H1 (cell line): ENCODE data around the gene ERICH6. TPM values are rescaled to one million over a fixed set of nuclear protein-coding genes. Genes with fewer than 3 reads are reported as not detected.

ENCODE experiments used
- CTCF ChIA-PET: fragments of 300-600 bp; sonication (Branson Sonifier 250); formaldehyde crosslinking; loops from one replicate; lab custom pipeline; 2021; ENCODE audit not compliant: partially characterized antibody; lab: Charles Lee
- POLR2A ChIA-PET: fragments of 300-600 bp; sonication (Branson Sonifier 250); formaldehyde crosslinking; loops from one replicate; lab custom pipeline; 2021; ENCODE audit warnings: inconsistent platforms; ENCODE audit not compliant: partially characterized antibody; lab: Charles Lee
- DNase-seq, 2 experiments: peaks; one replicate each; pipeline versions ENCODE4 v3.0.0 to v3.0.0-alpha.2; 2010 to 2022; ENCODE audit warnings: low spot score in 2 of 2, low read depth in 1 of 2, mixed read lengths in 1 of 2
- FAIRE-seq: peaks from 2 replicates; lab custom pipeline; 2011; peaks lifted over from hg19 to GRCh38; lab: Jason Lieb, UNC
- H2AFZ ChIP-seq: 2 replicates; pipeline ENCODE4 v1.8.1; 2012; ENCODE audit warnings: low read length, inconsistent platforms
- H2AK5ac ChIP-seq: 2 replicates; pipeline ENCODE4 v1.6.1; 2013; ENCODE audit warnings: low read depth, low read length
- H2BK120ac ChIP-seq: replicated peaks from 2 replicates; pipeline ENCODE3; 2013; ENCODE audit warnings: low read depth, low read length, inconsistent platforms
- H2BK12ac ChIP-seq: 2 replicates; pipeline ENCODE4 v1.6.1; 2013; ENCODE audit warnings: low read depth, low read length
- H2BK15ac ChIP-seq: 2 replicates; pipeline ENCODE4 v1.6.1; 2013; ENCODE audit warnings: low read length
- H2BK20ac ChIP-seq: 2 replicates; pipeline ENCODE4 v1.6.1; 2013; ENCODE audit warnings: low read length
- H2BK5ac ChIP-seq: 2 replicates; pipeline ENCODE4 v1.6.1; 2013; ENCODE audit warnings: low read depth, low read length
- H3K14ac ChIP-seq: 2 replicates; pipeline ENCODE4 v1.6.1; 2013; ENCODE audit warnings: inconsistent platforms; ENCODE audit not compliant: insufficient read length
- H3K18ac ChIP-seq: 2 replicates; pipeline ENCODE4 v1.6.1; 2013; ENCODE audit warnings: low read length; ENCODE audit errors: extremely low read depth
- H3K23ac ChIP-seq: 2 replicates; pipeline ENCODE4 v1.6.1; 2013; ENCODE audit warnings: inconsistent platforms; ENCODE audit not compliant: insufficient read length
- H3K23me2 ChIP-seq: 2 replicates; pipeline ENCODE4 v1.6.1; 2013; ENCODE audit warnings: low read depth, low read length
- H3K27ac ChIP-seq: 2 replicates; pipeline ENCODE4 v1.6.1; 2011; ENCODE audit warnings: low read depth, low read length, inconsistent platforms
- H3K27me3 ChIP-seq, 4 experiments: replicated peaks in 1 of 4; 1 replicate in 1 of 4; 2 replicates in 3 of 4; pipeline versions ENCODE4 v1.6.1 to v1.8.1; 2011 to 2013; ENCODE audit warnings: low read length in 3 of 4, mild to moderate bottlenecking in 3 of 4, inconsistent platforms in 2 of 4, mixed read lengths in 2 of 4, moderate library complexity in 1 of 4; ENCODE audit not compliant: control insufficient read depth in 3 of 4, insufficient read depth in 3 of 4; ENCODE audit errors: extremely low read depth in 1 of 4
- H3K36me3 ChIP-seq, 4 experiments: 2 replicates each; pipeline versions ENCODE4 v1.6.1 to v1.8.1; 2011 to 2013; ENCODE audit warnings: mild to moderate bottlenecking in 4 of 4, low read length in 3 of 4, moderate library complexity in 2 of 4, control low read depth in 1 of 4, inconsistent platforms in 1 of 4; ENCODE audit not compliant: insufficient read depth in 4 of 4, control insufficient read depth in 2 of 4
- H3K4ac ChIP-seq: replicated peaks from 2 replicates; pipeline ENCODE3; 2013; ENCODE audit warnings: low read length, low read depth, mixed read lengths, inconsistent platforms; ENCODE audit not compliant: insufficient read length
- H3K4me1 ChIP-seq, 4 experiments: replicated peaks in 1 of 4; 1 replicate in 1 of 4; 2 replicates in 3 of 4; pipeline versions ENCODE4 v1.6.1 to v1.8.1; 2011 to 2013; ENCODE audit warnings: low read length in 3 of 4, inconsistent platforms in 2 of 4, mixed read lengths in 1 of 4; ENCODE audit not compliant: insufficient read depth in 4 of 4, control insufficient read depth in 3 of 4
- H3K4me2 ChIP-seq, 2 experiments: 2 replicates each; pipeline versions ENCODE4 v1.6.1 to v1.8.1; 2011 to 2013; ENCODE audit warnings: low read depth in 2 of 2, low read length in 2 of 2, control low read depth in 1 of 2, inconsistent platforms in 1 of 2, mild to moderate bottlenecking in 1 of 2; ENCODE audit not compliant: insufficient read depth in 1 of 2
- H3K4me3 ChIP-seq, 4 experiments: fragments of 200-600, 300-600 bp in 1 of 4; sonication (generic), shearing (Covaris generic), sonication (Bioruptor Twin) in 1 of 4; 2 replicates each; pipeline versions ENCODE4 v1.5.1 to v1.8.1; 2011 to 2016; ENCODE audit warnings: low read length in 4 of 4, low read depth in 3 of 4, control low read depth in 2 of 4, inconsistent platforms in 2 of 4, mild to moderate bottlenecking in 2 of 4, mixed read lengths in 1 of 4, moderate library complexity in 1 of 4; ENCODE audit not compliant: insufficient read depth in 2 of 4; ENCODE audit errors: extremely low read depth in 1 of 4
- H3K56ac ChIP-seq: replicated peaks from 2 replicates; pipeline ENCODE3; 2013; ENCODE audit warnings: low read depth, mild to moderate bottlenecking, mixed read lengths, low read length, inconsistent platforms; ENCODE audit not compliant: insufficient read length
- H3K79me1 ChIP-seq: 2 replicates; pipeline ENCODE4 v1.6.1; 2013; ENCODE audit warnings: low read depth, low read length, control low read depth
- H3K79me2 ChIP-seq, 2 experiments: 2 replicates each; pipeline versions ENCODE4 v1.6.1 to v1.8.1; 2012 to 2013; ENCODE audit warnings: low read length in 2 of 2, mild to moderate bottlenecking in 2 of 2, inconsistent platforms in 1 of 2; ENCODE audit not compliant: insufficient read depth in 2 of 2, control insufficient read depth in 1 of 2
- H3K9ac ChIP-seq, 4 experiments: replicated peaks in 1 of 4; 1 replicate in 1 of 4; 2 replicates in 3 of 4; pipeline versions ENCODE4 v1.6.1 to v1.8.1; 2011 to 2013; ENCODE audit warnings: low read depth in 3 of 4, low read length in 3 of 4, control low read depth in 2 of 4, mild to moderate bottlenecking in 2 of 4, moderate library complexity in 2 of 4, inconsistent platforms in 1 of 4; ENCODE audit errors: extremely low read depth in 1 of 4
- H3K9me3 ChIP-seq, 2 experiments: 2 replicates each; pipeline versions ENCODE4 v1.6.1 to v1.8.1; 2012 to 2013; ENCODE audit warnings: mild to moderate bottlenecking in 2 of 2, moderate library complexity in 2 of 2, control low read depth in 1 of 2, inconsistent platforms in 1 of 2, low read depth in 1 of 2, low read length in 1 of 2, mixed read lengths in 1 of 2; ENCODE audit not compliant: insufficient read depth in 2 of 2
- H4K20me1 ChIP-seq, 2 experiments: replicated peaks in 1 of 2; 2 replicates each; pipeline versions ENCODE3 to v1.8.1; 2011 to 2013; ENCODE audit warnings: inconsistent platforms in 2 of 2, low read length in 2 of 2, mild to moderate bottlenecking in 1 of 2; ENCODE audit not compliant: insufficient read depth in 2 of 2, control insufficient read depth in 1 of 2
- H4K5ac ChIP-seq: 2 replicates; pipeline ENCODE4 v1.6.1; 2013; ENCODE audit warnings: low read length, low read depth, mixed read lengths, inconsistent platforms; ENCODE audit not compliant: insufficient read length
- H4K8ac ChIP-seq: 2 replicates; pipeline ENCODE4 v1.8.0; 2013; ENCODE audit warnings: mild to moderate bottlenecking, moderate library complexity, low read length, inconsistent platforms; ENCODE audit not compliant: insufficient read depth; ENCODE audit errors: extremely low read depth
- H4K91ac ChIP-seq: replicated peaks from 2 replicates; pipeline ENCODE3; 2013; ENCODE audit warnings: low read length, mixed read lengths, inconsistent platforms; ENCODE audit not compliant: insufficient read length
- CBX8 ChIP-seq: fragments of 300-800, 300-1000 bp; sonication (generic); IDR thresholded peaks from 2 replicates; pipeline ENCODE4 v1.7.1; 2016; ENCODE audit warnings: low read depth, low read length, borderline replicate concordance
- CEBPB ChIP-seq: IDR thresholded peaks from 2 replicates; pipeline ENCODE4 v1.6.1; 2012; ENCODE audit warnings: low read depth, low read length
- CHD1 ChIP-seq: IDR thresholded peaks from 2 replicates; pipeline ENCODE4 v1.6.1; 2012; ENCODE audit warnings: low read depth, low read length, improper control_type of control experiment
- EGR1 ChIP-seq: IDR thresholded peaks from 2 replicates; pipeline ENCODE4 v1.6.1; 2011; ENCODE audit warnings: low read depth, low read length, borderline replicate concordance
- KDM1A ChIP-seq: fragments of 200-600, 300-600 bp; sonication (generic); IDR thresholded peaks from 2 replicates; pipeline ENCODE4 v1.7.1; 2016; ENCODE audit warnings: mild to moderate bottlenecking, low read length, borderline replicate concordance
- RXRA ChIP-seq: IDR thresholded peaks from 2 replicates; pipeline ENCODE4 v1.6.1; 2011; ENCODE audit warnings: low read depth, mild to moderate bottlenecking, low read length, moderate library complexity; ENCODE audit not compliant: insufficient read depth
- SIN3A ChIP-seq, 2 experiments: IDR thresholded peaks in 1 of 2; conservative IDR thresholded peaks in 1 of 2; 2 replicates each; pipeline ENCODE4 v1.6.1; 2011 to 2012; ENCODE audit warnings: low read length in 2 of 2, improper control_type of control experiment in 1 of 2, low read depth in 1 of 2, mild to moderate bottlenecking in 1 of 2
- SIRT6 ChIP-seq: IDR thresholded peaks from one replicate; pipeline ENCODE4 v1.7.1; 2012; ENCODE audit warnings: low read length, inconsistent platforms
- SIX5 ChIP-seq: IDR thresholded peaks from 2 replicates; pipeline ENCODE4 v1.6.1; 2011; ENCODE audit warnings: mild to moderate bottlenecking, low read depth, low read length
- SP4 ChIP-seq: IDR thresholded peaks from 2 replicates; pipeline ENCODE4 v1.6.1; 2012; ENCODE audit warnings: low read length, inconsistent platforms
- SUZ12 ChIP-seq: fragments of 200-600 bp; sonication (generic); IDR thresholded peaks from 2 replicates; pipeline ENCODE4 v1.6.1; 2012; ENCODE audit warnings: mild to moderate bottlenecking, inconsistent platforms, low read length, moderate library complexity, mixed read lengths
- TEAD4 ChIP-seq: IDR thresholded peaks from 2 replicates; pipeline ENCODE4 v1.6.1; 2012; ENCODE audit warnings: low read depth, low read length, inconsistent platforms, mixed read lengths
- WGBS, 2 experiments: shearing (Covaris generic) in 1 of 2; methylation state at CpG; one replicate each; pipeline versions ENCODE4 v1.1.6 to v1.1.7; 2013 to 2015; ENCODE audit warnings: low lambda C conversion rate in 2 of 2, mixed read lengths in 2 of 2, inconsistent platforms in 1 of 2, low coverage in 1 of 2, missing lambda C conversion rate in 1 of 2; ENCODE audit not compliant: insufficient replicate concordance in 2 of 2, insufficient coverage in 1 of 2, insufficient read length in 1 of 2; ENCODE audit errors: extremely low coverage in 1 of 2, missing lambda C conversion rate in 1 of 2; 5-methylcytosine and 5-hydroxymethylcytosine counted together
- polyA plus RNA-seq, 7 experiments: library from polyadenylated mRNA; depleted of rRNA in 3 of 7; stranded (reverse) in 5 of 7; unstranded in 2 of 7; fragments of >200 nt in 5 of 7; fragments of 200-250 nt in 2 of 7; gene quantifications; 1 replicate in 5 of 7; 2 replicates in 1 of 7; 4 replicates in 1 of 7; pipeline versions ENCODE4 v1.2.1 to v1.2.3, GENCODE V29; 2011 to 2013; ENCODE audit warnings: missing spikeins in 2 of 7, mixed read lengths in 2 of 7
- total RNA-seq: library from RNA; stranded (reverse); fragmentation: NEBNext Ultra II Directional; extraction: Animal tissue kit (Norgen Biotek cat#: 25700); gene quantifications from 2 replicates; pipeline ENCODE4 v1.2.1, GENCODE V29; 2021
- TF ChIP-seq, protein P1 (sequence below), 3 experiments: IDR thresholded peaks; 1 replicate in 2 of 3; 2 replicates in 1 of 3; pipeline versions ENCODE4 v1.5.1 to v1.6.1; 2011; ENCODE audit warnings: low read length in 3 of 3, mild to moderate bottlenecking in 3 of 3, inconsistent platforms in 2 of 3, low read depth in 1 of 3, moderate library complexity in 1 of 3; ENCODE audit not compliant: insufficient read depth in 1 of 3; ENCODE audit errors: control extremely low read depth in 1 of 3

ERICH6 gene
- total and polyA plus RNA-seq, 2 of the 8 experiments (the other 6 are each of a cell fraction or from before 2014, with no cell fraction given) = not detected

DNA sequence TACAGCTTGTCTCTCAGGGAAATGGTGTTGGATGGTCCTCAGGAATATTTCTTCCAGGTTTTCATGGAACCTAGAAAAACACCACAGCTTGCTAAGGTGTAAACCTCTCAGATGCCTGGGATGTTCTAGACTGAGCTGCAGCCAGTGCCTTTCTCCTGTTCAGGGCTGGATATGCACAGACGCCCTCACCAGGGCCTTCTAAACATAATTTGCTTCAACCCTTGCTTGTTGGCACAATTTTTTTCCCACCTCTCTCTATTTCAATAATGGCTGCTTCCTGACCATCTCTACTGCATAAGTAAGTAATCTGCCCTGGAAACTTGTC, 31.0 kb upstream of the ERICH6 start:
- H3K9me3 ChIP-seq = no peaks in the 10 kb centered on the region
- H3K79me1 ChIP-seq = no peaks in the 10 kb centered on the region
- peaks cover 0 to 9% (median 4%) of the 10 kb centered on the region in 4 experiments; a peak in 5 of 7 replicates for H3K4me1 ChIP-seq
- H3K9ac ChIP-seq = no peak overlapping the region
- H2BK120ac ChIP-seq = no peak overlapping the region
- no peak overlapping the region for H4K5ac ChIP-seq
- H2BK20ac ChIP-seq = peak overlapping the region; percentile 21; the same call in 1 of the 2 replicates
- no peak overlapping the region for H3K4me2 ChIP-seq
- H4K8ac ChIP-seq = no peak overlapping the region
- H3K56ac ChIP-seq = no peak overlapping the region
- ChIA-PET CTCF (interaction anchor here (0.6 to 1.9 kb wide), 4 partner anchors 10 to 96 kb away, joined by 3 to 4 read pairs (median 3); no protein-coding TSS in a partner anchor), POLR2A (interaction anchor here (1.1 kb wide), 1 partner anchor 10 kb away, joined by 4 read pairs; no protein-coding TSS in a partner anchor)
- no peak for FAIRE-seq
- no peak overlapping the region for H3K18ac ChIP-seq
- H2AK5ac ChIP-seq = no peak overlapping the region
- DNase-seq = no peak
- H3K14ac ChIP-seq = no peak overlapping the region
- no peak overlapping the region for H2BK5ac ChIP-seq
- no peak overlapping the region for H3K27ac ChIP-seq
- no peaks in the 10 kb centered on the region for H4K20me1 ChIP-seq
- 89% methylated on average over 1 of the region's 1 CpG; no CpG with 5 or more reads in 1 of the 2 experiments for WGBS, 2 experiments
- H2BK15ac ChIP-seq = 0 out of 2 replicates have a peak overlapping the region, but pooled peaks have one; percentile 12
- no peak overlapping the region for H2BK12ac ChIP-seq
- H3K36me3 ChIP-seq = no peaks in the 10 kb centered on the region
- no peak overlapping the region for H3K4ac ChIP-seq
- no peak overlapping the region for H3K4me3 ChIP-seq
- no peak overlapping the region for H2AFZ ChIP-seq
- H3K27me3 ChIP-seq = no peaks in the 10 kb centered on the region
- H3K79me2 ChIP-seq = no peaks in the 10 kb centered on the region
- no peaks in the 10 kb centered on the region for H3K23me2 ChIP-seq
- H3K23ac ChIP-seq = no peak overlapping the region
- no peak overlapping the region for H4K91ac ChIP-seq
- TF ChIP-seq CEBPB = no peak
- no peak for TF ChIP-seq SUZ12
- no peak for TF ChIP-seq TEAD4
- no peak for TF ChIP-seq KDM1A
- no peak for TF ChIP-seq SIRT6
- TF ChIP-seq CBX8 = no peak
- TF ChIP-seq SP4 = no peak
- TF ChIP-seq RXRA = no peak
- TF ChIP-seq EGR1 = no peak
- TF ChIP-seq SIX5 = no peak
- TF ChIP-seq SIN3A (conservative IDR thresholded peaks at IDR 0.05 in 1 of 2, IDR thresholded peaks at IDR 0.05 in 1 of 2; ENCODE audit: low read depth in 1 of 2, low read length in 2 of 2) = no peak
- TF ChIP-seq, protein P1, sequence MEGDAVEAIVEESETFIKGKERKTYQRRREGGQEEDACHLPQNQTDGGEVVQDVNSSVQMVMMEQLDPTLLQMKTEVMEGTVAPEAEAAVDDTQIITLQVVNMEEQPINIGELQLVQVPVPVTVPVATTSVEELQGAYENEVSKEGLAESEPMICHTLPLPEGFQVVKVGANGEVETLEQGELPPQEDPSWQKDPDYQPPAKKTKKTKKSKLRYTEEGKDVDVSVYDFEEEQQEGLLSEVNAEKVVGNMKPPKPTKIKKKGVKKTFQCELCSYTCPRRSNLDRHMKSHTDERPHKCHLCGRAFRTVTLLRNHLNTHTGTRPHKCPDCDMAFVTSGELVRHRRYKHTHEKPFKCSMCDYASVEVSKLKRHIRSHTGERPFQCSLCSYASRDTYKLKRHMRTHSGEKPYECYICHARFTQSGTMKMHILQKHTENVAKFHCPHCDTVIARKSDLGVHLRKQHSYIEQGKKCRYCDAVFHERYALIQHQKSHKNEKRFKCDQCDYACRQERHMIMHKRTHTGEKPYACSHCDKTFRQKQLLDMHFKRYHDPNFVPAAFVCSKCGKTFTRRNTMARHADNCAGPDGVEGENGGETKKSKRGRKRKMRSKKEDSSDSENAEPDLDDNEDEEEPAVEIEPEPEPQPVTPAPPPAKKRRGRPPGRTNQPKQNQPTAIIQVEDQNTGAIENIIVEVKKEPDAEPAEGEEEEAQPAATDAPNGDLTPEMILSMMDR (IDR thresholded peaks at IDR 0.05; ENCODE audit: control extremely low read depth in 1 of 3, insufficient read depth in 1 of 3, low read depth in 1 of 3, low read length in 3 of 3) = no peak
- no peak for TF ChIP-seq CHD1
